Cardiac muscle cell (in vitro differentiated cells and primary cell): ENCODE measurements around the gene ZCRB1. TPM values are rescaled to one million over a fixed set of nuclear protein-coding genes. Genes with fewer than 3 reads are reported as not detected.

ENCODE experiments used
- DNase-seq, 2 donors: peaks; one replicate each; pipeline versions ENCODE4 v3.0.0 to v3.0.0-alpha.2; 2010 to 2017; ENCODE audit warnings: low read depth in 1 of 2, low spot score in 1 of 2
- H3K27ac ChIP-seq: fragments of 200-600 bp; sonication (generic); 2 replicates; pipeline ENCODE4 v1.5.1; 2016
- H3K27me3 ChIP-seq: fragments of 200-600 bp; sonication (generic); 2 replicates; pipeline ENCODE4 v1.6.0; 2016; ENCODE audit warnings: control low read depth
- H3K36me3 ChIP-seq: fragments of 200-600 bp; sonication (generic); 2 replicates; pipeline ENCODE4 v1.5.1; 2016; ENCODE audit warnings: control low read depth
- H3K4me1 ChIP-seq: fragments of 200-600 bp; sonication (generic); 2 replicates; pipeline ENCODE4 v1.8.1; 2017; ENCODE audit warnings: low read depth, mild to moderate bottlenecking, mixed run types
- H3K4me3 ChIP-seq: fragments of 200-600 bp; sonication (generic); 2 replicates; pipeline ENCODE4 v1.5.1; 2016; ENCODE audit warnings: mild to moderate bottlenecking
- H3K9me3 ChIP-seq: fragments of 200-600 bp; sonication (generic); 2 replicates; pipeline ENCODE4 v1.5.1; 2017; ENCODE audit warnings: low read depth, mild to moderate bottlenecking, control low read depth
- CTCF ChIP-seq: IDR thresholded peaks from 2 replicates; pipeline ENCODE4 v1.5.1; 2012; ENCODE audit warnings: low read depth, mild to moderate bottlenecking, low read length
- polyA plus RNA-seq: library from polyadenylated mRNA; unstranded; fragments of >200 nt; fragmentation: Nextera tagmentation; extraction: Ambion mirVana; gene quantifications from 2 replicates; pipeline ENCODE4 v1.2.1, GENCODE V29; 2016
- total RNA-seq: library from RNA; depleted of rRNA; stranded (reverse); fragments of >200 nt; gene quantifications from 2 replicates; pipeline ENCODE4 v1.2.3, GENCODE V29; 2016

The ZCRB1 gene
- total and polyA plus RNA-seq, 2 experiments from 2014 or later: 30.2 to 135 TPM

GRCh38 chr12:42286741-42287140 lies 39.2 kb downstream of the ZCRB1 start:
- Histone ChIP-seq H3K4me3 (no peak overlapping the region), H3K4me1 (peaks cover 12% of the 10 kb centered on the region), H3K27ac (no peak overlapping the region), H3K36me3 (no peaks in the 10 kb centered on the region), H3K27me3 (no peaks in the 10 kb centered on the region), H3K9me3 (no peaks in the 10 kb centered on the region)
- no peak for TF ChIP-seq CTCF
- DNase-seq: no peak

DNA sequence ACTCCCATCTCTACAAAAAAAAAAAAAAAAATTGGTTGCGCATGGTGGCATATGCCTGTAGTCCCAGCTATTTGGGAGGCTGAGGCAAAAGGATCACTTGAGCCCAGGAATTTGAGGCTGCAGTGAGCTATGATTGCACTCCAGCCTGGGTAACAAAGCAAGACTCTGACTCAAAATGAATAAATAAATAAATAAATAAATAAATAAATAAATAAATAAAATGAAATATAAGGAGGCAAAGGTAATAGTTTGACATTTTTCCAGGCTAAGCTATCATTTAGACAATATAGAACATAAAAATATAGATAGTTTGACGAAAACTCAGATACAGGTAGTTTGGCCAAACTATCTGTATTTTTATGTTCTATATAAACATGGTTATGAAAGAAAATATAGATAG lies 40.5 kb downstream of the ZCRB1 start:
- Histone ChIP-seq H3K4me3 (no peak overlapping the region), H3K36me3 (no peaks in the 10 kb centered on the region)

DNA sequence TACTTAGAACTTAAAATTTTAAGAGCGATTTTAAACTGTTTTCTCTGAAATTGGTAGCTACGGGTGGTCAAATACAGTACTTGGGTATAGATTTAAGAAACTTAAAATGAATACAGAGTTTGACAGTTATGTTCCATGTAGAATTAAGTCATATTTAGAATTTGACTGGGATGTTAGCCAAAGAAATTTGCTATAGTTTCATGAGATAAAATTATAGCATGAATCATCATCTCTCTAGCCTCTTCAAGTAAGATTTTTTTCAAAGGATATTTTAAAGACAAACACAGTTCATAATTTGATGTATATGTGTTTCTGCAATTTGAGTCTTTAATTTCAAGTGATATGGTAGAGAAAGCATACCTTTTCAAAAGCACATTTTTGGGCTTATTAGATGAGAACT lies 41.0 kb downstream of the ZCRB1 start:
- peak in 1 of 2 donors; percentile 50 for DNase-seq
- H3K4me1 ChIP-seq: peaks cover 15% of the 10 kb centered on the region
- H3K9me3 ChIP-seq: no peaks in the 10 kb centered on the region
- no peaks in the 10 kb centered on the region for H3K36me3 ChIP-seq
- H3K27me3 ChIP-seq: no peaks in the 10 kb centered on the region
- H3K4me3 ChIP-seq: no peak overlapping the region
- TF ChIP-seq CTCF: no peak
- H3K27ac ChIP-seq: no peak overlapping the region

More for the DNA sequence above, 40.5 kb downstream of the ZCRB1 start:
- Histone ChIP-seq H3K27ac (no peak overlapping the region), H3K4me1 (peaks cover 15% of the 10 kb centered on the region), H3K9me3 (no peaks in the 10 kb centered on the region), H3K27me3 (no peaks in the 10 kb centered on the region)
- no peak for DNase-seq
- TF ChIP-seq CTCF: no peak

DNA sequence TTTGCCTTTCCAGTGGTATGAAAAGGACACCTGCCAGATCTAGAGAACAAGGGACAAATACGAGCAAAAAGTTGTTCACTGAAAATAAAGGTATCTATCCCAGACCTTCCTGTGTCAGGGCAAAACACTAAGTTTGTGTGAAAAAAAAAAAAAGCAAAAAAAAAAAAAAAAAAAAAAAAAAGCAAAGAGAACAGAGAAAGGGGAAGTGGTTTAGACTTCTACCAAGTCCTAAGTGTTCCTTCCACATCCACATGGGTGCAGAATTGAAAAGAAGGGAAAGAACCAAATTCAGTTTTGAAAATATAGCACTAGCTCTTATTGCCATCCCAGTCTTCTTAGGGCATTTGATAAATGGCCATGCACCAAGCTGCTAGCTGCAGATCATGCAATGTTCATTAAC lies 41.7 kb downstream of the ZCRB1 start:
- no peak for TF ChIP-seq CTCF
- H3K9me3 ChIP-seq: no peaks in the 10 kb centered on the region
- H3K4me1 ChIP-seq: peaks cover 15% of the 10 kb centered on the region
- H3K27ac ChIP-seq: no peak overlapping the region
- no peak for DNase-seq
- H3K27me3 ChIP-seq: no peaks in the 10 kb centered on the region
- no peaks in the 10 kb centered on the region for H3K36me3 ChIP-seq
- H3K4me3 ChIP-seq: no peak overlapping the region

- no peak for DNase-seq
- Histone ChIP-seq H3K4me1 (peaks cover 15% of the 10 kb centered on the region), H3K27me3 (no peaks in the 10 kb centered on the region), H3K9me3 (no peaks in the 10 kb centered on the region), H3K4me3 (no peak overlapping the region), H3K36me3 (no peaks in the 10 kb centered on the region), H3K27ac (no peak overlapping the region)
- no peak for TF ChIP-seq CTCF
These were observed 42.2 kb downstream of the ZCRB1 start for GRCh38 chr12:42283739-42284138.

DNA sequence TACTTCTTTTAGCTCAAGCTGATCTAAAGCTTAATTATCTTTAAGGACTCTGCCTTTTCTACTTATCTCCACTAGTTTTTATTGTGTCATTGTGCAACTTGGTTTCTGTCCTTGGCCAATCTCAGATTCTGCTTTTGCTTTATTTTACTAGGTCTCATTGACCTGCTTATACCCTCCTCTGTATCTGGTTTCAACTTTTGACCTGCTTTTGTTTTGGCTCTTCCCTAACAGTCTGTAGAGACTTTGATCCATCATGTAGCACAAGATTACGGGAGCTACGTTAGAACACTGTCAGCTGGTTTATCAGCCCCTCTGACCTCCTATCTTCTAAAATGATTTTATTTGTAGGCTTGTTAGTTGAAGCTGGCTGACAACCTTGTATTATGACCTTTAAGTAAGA lies 43.6 kb downstream of the ZCRB1 start:
- TF ChIP-seq CTCF: no peak
- peak in 1 of 2 donors; percentile 6 for DNase-seq

More for the DNA sequence above, 43.6 kb downstream of the ZCRB1 start:
- Histone ChIP-seq H3K4me3 (no peak overlapping the region), H3K9me3 (no peaks in the 10 kb centered on the region), H3K27ac (peak overlapping the region; percentile 83), H3K4me1 (peaks cover 15% of the 10 kb centered on the region), H3K36me3 (no peaks in the 10 kb centered on the region), H3K27me3 (no peaks in the 10 kb centered on the region)
